CD4-positive, alpha-beta T cell treated with Interleukin-17A for 4 hours (primary cell): ENCODE results near the gene GAPVD1.
"Not testable (repeated sequence)": the region's sequence is repeated elsewhere in the genome, so short reads cannot be mapped to it uniquely, and the experiment has no call there.

Experiments used
- DNase-seq: peaks from one replicate; pipeline ENCODE4 v3.0.0-alpha.2; 2020; ENCODE audit warnings: mixed read lengths

Gene GAPVD1, protein sequence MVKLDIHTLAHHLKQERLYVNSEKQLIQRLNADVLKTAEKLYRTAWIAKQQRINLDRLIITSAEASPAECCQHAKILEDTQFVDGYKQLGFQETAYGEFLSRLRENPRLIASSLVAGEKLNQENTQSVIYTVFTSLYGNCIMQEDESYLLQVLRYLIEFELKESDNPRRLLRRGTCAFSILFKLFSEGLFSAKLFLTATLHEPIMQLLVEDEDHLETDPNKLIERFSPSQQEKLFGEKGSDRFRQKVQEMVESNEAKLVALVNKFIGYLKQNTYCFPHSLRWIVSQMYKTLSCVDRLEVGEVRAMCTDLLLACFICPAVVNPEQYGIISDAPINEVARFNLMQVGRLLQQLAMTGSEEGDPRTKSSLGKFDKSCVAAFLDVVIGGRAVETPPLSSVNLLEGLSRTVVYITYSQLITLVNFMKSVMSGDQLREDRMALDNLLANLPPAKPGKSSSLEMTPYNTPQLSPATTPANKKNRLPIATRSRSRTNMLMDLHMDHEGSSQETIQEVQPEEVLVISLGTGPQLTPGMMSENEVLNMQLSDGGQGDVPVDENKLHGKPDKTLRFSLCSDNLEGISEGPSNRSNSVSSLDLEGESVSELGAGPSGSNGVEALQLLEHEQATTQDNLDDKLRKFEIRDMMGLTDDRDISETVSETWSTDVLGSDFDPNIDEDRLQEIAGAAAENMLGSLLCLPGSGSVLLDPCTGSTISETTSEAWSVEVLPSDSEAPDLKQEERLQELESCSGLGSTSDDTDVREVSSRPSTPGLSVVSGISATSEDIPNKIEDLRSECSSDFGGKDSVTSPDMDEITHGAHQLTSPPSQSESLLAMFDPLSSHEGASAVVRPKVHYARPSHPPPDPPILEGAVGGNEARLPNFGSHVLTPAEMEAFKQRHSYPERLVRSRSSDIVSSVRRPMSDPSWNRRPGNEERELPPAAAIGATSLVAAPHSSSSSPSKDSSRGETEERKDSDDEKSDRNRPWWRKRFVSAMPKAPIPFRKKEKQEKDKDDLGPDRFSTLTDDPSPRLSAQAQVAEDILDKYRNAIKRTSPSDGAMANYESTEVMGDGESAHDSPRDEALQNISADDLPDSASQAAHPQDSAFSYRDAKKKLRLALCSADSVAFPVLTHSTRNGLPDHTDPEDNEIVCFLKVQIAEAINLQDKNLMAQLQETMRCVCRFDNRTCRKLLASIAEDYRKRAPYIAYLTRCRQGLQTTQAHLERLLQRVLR (N-terminal part only)

DNA sequence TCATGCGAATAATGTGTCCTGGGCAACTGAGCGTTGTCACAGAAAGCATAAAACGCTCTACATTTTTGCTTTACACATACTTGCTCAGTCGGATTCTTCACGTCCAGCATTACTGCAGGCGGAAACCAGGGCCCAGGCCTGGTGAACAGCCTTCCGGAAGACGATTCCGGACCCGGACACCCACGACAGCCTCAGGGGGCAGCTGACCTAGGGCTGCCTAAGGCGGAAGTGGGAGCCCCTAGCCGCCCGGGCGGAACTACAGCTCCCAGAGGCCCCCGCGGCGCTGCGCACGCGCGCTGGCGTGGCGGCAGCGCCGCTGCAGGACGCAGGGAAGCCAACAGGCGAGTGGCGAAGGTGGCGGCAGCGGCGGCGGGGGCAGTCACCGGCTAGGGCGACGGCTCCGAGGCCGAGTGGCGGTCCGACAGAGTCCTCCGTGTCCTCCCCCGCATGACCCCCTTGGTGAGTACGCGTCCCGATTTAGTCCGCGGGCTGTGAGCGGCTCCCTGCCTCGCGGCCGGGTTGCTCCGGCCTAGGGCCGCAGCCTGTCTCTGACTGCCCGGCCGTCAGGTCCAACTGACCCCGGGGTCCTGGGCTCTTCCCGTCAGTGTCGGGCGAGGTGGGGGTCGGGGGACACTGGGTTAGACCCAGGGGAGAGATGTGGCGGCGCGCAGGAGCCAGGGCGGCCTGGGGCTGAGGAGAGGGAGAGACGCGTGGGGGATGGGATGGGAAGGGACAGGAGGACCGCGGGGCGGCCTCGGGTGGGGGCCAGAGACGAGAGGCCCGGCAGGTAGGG, at the start of gene GAPVD1:
GAPVD1 (plus strand) TSS at position 326 of the 793 bp plus-strand sequence. CDS start 37,096 bp downstream, outside the sequence.
- DNase-seq = peak; percentile 89

DNA sequence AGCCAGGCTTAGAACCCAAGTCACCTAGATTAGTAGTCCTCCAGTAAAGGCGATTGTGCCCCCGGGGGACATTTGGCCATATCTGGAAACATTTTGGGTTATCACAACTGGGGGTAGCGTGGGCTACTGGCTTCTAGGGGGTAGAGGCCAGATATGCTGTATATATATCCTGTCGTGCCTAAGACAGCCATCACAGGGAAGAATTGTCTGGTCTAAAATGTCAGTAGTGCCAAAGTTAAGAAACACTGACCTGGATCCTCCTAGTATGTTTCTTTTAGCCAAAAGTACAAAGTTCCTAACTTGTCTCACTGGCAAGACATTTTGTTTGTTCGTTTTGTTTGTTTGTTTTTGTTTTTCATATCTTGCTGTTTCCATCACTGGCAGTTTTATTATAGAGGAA, 47.4 kb upstream of the GAPVD1 start:
- DNase-seq = no peak

DNA sequence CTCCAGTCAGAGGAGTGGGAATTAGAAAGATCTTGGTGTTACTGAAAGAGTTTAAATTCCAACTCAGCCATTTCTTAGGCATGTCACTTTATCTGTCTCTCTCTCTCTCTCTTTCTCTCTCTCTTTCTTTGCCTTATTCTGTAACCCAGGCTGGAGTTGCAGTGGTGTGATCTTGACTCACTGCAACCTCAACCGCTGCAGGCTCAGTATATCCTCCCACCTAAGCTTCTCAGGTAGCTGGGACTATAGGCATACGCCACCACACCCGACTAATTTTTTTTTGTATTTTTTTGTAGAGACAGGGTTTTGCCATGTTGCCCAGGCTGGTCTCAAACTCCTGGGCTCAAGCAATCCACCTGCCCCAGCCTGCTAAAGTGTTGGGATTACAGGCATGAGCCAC, 43.0 kb upstream of the GAPVD1 start:
- DNase-seq = no peak

DNA sequence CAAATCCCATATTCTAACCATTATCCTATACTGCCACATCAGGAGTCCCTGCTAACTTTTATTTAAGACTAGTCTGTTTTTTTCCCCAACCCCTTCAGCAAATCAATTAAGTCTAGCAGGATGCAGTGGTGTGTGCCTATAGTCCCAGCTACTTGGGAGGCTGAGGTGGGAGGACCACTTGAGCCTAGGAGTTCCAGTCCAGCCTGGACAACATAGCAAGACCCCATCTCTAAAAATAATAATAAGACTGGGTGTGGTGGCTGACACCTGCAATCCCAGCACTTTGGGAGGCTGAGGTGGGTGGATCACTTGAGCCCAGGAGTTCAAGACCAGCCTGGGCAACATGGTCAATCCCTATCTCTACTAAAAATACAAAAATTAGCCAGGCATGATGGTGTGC, 36.8 kb upstream of the GAPVD1 start:
- DNase-seq = not testable (repeated sequence)

DNA sequence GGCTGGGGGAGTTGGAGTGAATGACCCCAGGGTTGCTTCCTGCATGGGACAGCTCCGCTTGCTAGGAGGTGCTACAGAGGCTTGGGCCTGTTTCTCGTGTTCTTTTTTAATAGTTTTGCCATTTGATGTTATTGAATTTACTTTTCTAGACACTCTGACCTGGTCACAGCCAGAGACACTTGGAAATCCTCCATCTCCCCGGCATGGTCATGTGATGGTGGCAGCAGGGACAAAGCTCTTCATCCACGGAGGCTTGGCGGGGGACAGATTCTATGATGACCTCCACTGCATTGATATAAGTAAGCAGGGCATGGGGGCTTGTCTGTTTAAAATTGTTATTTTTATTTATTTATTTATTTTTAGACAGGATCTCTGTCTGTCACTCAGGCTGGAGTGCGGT, 33.9 kb upstream of the GAPVD1 start:
- DNase-seq = no peak

DNA sequence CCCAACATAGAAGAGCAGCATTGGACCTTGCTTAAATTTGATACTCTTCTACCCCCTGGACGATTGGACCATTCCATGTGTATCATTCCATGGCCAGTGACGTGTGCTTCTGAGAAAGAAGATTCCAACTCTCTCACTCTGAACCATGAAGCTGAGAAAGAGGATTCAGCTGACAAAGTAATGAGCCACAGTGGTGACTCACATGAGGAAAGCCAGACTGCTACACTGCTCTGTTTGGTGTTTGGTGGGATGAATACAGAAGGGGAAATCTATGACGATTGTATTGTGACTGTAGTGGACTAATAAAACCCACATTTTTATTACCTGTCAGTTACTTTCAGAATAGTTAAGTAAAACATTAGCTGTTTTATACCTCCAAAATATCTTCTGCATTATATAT, 27.9 kb upstream of the GAPVD1 start:
- DNase-seq = no peak

DNA sequence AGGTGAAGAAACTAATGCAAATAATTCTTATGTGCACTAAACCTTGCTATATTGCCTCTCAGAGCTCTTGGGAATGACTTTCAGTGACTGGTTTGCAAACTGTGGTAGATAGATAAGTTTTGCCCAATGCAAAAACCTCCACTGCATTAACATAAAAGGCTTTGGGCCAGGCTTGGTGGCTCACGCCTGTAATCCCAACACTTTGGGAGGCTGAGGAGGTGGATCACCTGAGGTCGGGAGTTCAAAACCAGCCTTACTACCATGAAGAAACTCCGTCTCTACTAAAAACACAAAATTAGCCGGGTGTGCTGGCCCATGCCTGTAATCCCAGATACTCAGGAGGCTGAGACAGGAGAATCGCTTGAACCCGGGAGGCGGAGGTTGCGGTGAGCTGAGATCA, 27.5 kb upstream of the GAPVD1 start:
- not testable (repeated sequence) for DNase-seq

DNA sequence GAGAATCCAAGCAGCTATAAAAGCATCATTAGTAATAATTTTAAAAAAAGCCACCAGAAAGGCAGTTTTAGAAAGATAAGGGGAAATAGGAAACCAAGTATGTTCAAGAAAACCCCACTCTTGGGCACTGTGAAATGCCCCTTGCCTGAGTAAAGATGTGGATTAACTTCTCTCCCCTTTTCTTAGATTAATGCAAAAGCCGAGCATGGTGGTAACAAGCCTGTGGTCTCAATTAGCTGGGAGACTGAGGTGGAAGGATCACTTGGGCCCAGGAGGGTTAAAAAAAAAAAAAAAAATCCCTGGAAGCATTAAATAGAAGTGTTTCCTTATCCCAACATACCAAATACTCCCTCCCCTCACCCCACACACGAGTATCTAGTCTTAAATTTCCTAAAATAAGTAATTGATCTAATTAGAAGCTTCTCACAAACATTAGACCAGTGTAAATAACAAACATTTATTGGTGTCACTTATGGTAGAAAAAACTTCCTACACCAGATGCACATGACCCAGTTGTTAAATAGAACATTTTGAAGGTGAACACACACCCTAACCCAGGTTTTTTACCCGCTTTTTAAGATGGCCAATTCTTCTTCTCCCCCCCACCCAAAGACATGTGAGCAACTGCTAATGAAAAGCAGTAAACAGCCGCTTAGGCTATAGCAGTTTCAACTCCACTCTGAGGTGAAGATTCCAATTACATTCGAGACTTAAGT, 25.7 kb upstream of the GAPVD1 start:
- no peak for DNase-seq

DNA sequence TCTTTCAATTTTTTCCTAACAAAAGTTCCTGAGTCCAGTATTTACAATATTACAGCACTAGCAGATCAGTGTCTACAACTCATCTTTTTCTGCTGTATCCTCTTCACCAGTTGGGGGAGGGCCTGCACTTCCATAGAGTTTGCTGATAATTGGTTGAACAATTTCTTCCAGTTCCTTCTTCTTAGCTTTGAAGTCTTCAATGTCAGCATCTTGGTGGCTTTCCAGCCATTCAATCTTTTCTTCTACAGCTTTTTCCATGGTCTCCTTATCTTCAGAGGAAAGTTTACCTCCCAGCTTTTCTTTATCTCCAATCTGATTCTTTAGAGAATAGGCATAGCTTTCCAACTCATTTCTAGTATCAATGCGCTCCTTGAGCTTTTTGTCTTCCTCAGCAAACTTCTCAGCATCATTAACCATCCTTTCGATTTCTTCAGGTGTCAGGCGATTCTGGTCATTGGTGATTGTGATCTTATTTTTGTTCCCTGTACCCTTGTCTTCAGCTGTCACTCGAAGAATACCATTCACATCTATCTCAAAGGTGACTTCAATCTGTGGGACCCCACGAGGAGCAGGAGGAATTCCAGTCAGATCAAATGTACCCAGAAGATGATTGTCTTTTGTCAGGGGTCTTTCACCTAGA, 25.0 kb upstream of the GAPVD1 start:
- not testable (repeated sequence) for DNase-seq

DNA sequence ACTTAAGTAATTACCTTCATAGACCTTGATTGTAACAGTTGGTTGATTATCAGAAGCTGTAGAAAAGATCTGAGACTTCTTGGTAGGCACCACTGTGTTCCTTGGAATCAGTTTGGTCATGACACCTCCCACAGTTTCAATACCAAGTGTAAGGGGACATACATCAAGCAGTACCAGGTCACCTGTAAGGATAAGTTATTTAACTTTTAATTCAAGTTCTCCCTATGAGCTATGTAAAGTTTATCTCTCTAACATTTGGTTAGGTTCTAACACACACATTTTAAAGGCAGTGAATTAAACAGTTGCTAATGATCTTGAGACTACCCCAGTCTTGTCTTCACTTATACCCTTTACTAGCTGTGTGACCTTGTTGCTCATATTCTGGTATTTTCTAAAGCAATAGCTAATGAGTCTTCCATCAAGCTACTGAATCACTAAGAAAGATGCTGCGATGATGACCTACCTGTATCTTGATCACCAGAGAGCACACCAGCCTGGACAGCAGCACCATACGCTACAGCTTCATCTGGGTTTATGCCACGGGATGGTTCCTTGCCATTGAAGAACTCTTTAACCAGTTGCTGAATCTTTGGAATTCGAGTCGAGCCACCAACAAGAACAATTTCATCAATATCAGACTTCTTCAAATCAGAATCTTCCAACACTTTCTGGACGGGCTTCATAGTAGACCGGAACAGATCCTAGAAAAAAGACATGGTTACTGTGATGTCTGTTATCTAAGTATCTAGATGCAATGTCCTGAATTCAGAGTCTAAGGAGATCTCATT, 23.3 kb upstream of the GAPVD1 start:
- no peak for DNase-seq

DNA sequence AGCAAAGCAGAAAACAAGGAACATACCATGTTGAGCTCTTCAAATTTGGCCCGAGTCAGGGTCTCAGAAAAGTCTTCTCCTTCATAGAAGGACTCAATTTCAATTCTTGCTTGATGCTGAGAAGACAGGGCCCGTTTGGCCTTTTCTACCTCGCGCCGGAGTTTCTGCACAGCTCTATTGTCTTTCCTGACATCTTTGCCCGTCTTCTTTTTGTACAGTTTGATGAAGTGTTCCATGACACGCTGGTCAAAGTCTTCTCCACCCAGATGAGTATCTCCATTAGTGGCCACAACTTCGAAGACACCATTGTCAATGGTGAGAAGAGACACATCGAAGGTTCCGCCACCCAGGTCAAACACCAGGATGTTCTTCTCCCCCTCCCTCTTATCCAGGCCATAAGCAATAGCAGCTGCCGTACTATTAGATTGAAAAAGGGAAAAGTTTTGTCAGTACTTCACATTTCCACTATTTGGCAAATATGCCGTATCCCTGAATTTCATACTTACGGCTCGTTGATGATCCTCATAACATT, 22.6 kb upstream of the GAPVD1 start:
- no peak for DNase-seq

DNA sequence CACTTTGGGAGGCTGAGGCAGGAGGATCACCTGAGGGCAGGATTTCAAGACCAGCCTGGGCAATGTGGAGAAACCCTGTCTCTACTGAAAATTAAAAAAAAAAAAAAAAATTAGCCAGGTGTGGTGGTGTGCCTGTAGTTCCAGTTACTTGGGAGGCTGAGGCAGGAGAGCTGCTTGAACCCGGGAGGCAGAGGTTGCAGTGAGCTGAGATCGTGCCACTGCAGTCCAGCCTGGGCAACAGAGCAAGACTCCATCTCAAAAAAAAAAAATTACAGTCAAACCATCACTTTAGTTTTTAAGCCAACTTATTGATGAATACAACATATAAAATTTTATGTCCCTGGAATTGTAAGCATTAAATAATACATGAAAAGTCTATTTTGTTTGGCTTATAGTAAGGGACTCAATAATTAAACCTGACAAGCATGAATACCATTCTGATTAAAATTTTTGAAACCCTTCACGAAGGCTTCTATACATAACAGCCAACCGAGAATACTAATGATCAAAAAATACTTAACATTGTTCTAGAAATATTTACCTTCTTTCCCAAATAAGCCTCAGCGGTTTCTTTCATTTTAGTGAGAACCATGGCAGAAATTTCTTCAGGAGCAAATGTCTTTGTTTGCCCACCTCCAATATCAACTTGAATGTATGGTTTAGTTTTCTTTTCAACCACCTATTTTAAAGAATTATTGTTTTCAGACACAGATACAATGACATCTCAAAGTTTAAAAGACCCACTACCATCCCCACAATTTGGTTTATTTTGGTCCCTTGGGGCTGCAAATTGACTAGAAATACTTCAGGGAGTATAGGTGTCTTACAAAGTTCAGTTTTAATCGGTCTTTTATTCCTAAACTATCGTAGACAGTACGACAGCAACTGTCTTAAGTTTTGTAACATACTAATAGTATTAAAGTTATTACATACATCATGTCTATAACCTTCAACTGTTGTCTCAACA, 21.7 kb upstream of the GAPVD1 start:
- DNase-seq = no peak

DNA sequence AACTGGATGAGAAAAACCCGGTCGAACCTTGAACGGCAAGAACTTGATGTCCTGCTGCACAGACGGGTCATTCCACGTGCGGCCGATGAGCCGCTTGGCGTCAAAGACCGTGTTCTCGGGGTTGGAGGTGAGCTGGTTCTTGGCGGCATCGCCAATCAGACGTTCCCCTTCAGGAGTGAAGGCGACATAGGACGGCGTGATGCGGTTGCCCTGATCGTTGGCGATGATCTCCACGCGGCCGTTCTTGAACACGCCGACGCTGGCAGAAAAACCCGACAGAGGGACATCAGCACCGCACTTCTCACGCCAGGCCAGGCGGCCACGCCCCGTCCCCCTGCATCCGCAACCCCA, 21.0 kb upstream of the GAPVD1 start:
- peak; percentile 46 for DNase-seq

DNA sequence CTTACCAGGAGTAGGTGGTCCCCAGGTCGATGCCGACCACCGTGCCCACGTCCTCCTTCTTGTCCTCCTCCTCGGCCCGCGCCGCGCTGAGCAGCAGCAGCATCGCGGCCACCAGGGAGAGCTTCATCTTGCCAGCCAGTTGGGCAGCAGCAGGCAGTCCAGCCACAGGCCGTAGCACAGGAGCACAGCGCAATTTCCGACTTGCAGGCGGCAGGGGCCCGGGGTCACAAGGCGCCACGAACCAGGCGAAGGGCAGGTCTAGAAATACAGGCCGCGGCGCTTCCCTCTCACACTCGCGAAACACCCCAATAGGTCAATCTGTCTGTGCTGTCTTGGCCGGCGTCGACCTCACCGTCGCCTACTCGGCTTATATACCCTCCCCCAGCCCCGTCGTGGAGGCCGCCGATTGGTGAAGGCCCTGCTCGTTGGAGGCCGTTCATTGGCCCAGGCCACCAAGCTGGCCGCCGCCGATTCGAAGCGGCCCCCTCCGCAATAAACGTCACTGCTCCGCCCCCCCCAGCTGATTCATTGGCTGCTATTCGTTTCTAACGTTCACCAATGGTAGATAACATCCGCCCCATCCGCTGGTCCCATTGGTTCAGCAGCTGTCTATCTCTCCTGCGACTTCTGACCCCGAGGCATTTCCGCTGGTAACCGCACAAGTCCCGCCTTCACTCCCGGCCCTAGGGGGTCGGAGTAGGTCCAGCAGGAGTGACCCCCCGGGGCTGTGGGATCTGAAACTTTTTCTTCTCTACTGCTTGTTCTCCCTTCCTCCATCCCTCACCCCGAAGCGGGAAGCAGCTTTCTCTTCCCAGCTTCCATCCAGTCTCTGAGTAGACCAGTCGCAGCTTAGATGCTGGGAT, 20.4 kb upstream of the GAPVD1 start, which contains the start of gene HSPA5:
HSPA5 (minus strand) TSS at position 344 of the 863 bp plus-strand sequence; CDS start at position 127, 217 bp downstream.
- peak; percentile 99 for DNase-seq

DNA sequence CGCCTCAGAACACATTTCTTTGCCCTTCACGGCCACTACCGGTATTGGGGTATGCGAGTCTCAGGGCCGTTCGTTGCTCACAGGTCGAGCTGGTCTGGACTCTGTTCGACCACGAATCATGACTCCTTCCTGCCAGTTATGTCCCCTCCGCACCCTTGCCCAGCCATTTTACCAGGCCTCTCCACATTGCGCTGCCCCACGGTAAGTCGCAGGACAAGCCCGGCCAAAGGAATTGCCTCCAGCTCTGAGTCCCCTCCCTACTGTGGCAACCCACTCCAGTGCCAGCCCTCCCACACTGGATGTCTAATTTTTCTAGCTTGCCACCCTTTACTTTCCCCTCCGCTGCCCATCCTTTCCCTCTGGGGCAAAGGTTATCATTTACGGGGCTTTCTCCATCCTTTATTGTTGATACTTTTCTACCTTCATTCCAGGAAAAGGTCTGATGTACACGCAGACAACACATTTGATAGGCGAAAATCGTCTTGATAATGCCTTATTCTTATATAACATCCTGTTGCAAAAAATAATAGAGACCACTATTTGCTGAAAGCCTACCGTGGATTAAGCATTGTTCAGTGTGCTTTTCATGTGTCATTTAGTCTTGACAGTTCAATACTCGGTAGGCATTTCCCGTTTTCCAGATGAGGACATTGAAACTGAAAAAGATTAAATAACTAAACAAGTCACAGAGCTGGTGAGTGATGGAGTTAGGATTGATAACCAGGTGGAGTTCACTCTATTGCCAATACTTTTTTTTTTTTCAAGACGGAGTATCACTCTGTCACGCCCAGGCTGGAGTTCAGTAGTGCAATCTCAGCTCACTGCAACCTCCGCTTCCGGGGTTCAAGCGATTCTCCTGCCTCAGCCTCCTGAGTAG, 19.5 kb upstream of the GAPVD1 start:
- no peak for DNase-seq

DNA sequence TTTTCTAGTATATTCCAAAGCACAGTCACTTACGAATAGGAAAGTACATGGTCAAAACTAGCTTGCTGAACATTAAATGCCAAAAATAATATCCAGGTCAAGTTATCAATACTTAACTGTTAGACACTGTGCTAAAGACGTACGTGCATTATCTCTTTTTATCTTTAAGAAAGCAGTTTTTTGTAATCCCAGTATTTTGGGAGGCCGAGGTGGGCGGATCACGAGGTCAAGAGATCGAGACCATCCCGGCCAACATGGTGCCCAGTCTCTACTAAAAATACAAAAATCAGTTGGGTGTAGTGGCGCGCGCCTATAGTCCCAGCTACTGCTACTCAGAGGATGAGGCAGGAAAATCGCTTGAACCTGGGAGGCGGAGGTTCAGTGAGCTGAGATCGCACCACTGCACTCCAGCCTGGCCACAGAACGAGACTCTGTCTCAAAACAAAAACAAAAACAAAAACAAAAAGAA, 17.8 kb upstream of the GAPVD1 start:
- DNase-seq = no peak
